RWPE1 (cell line): ENCODE results near the gene WDR72.

Experiments
- CTCF ChIA-PET: fragments of 350-600 bp; sonication (Branson Sonifier 250); formaldehyde crosslinking; extraction: SDS; loops from one replicate; lab custom pipeline; 2021; lab: Yijun Ruan, JAX
- POLR2A ChIA-PET: fragments of 400-600 bp; formaldehyde crosslinking; extraction: SDS; loops from one replicate; lab custom pipeline; 2020; ENCODE audit warnings: antibody characterized with exemption; ENCODE audit not compliant: low non-redundant PET; lab: Yijun Ruan, JAX
- DNase-seq: peaks from one replicate; pipeline ENCODE4 v3.0.0; 2012; ENCODE audit warnings: low spot score
- H3K27ac ChIP-seq: fragments of 450-650 bp; 2 replicates; pipeline ENCODE4 v1.5.1; 2017
- TF ChIP-seq, protein P1 (sequence below): fragments of 450-650 bp; conservative IDR thresholded peaks from 2 replicates; pipeline ENCODE4 v1.5.1; 2017; ENCODE audit warnings: low read depth, mild to moderate bottlenecking

WDR72 gene

DNA sequence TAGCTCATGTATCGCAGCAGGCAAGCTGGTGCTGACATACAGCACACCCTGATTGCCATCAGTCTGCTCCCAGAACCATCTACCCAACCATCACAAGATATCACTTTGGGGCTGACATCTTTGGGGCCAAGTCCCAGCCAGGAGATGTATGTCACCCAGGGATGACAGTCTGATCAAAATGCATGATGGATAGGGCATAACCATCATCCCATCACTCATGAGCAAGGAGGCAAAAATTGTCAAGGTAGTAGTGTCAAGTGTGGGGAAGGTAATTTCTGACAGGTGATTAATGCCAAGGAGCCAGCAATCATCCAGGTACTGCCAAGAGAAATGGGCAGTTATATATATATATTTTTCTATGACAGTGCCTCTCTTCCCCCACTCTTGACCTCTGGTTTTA lies 277.4 kb downstream of the WDR72 start:
- ChIA-PET POLR2A (no interaction called here), CTCF (no interaction called here)
- no peak overlapping the region for H3K27ac ChIP-seq
- TF ChIP-seq, protein P1, sequence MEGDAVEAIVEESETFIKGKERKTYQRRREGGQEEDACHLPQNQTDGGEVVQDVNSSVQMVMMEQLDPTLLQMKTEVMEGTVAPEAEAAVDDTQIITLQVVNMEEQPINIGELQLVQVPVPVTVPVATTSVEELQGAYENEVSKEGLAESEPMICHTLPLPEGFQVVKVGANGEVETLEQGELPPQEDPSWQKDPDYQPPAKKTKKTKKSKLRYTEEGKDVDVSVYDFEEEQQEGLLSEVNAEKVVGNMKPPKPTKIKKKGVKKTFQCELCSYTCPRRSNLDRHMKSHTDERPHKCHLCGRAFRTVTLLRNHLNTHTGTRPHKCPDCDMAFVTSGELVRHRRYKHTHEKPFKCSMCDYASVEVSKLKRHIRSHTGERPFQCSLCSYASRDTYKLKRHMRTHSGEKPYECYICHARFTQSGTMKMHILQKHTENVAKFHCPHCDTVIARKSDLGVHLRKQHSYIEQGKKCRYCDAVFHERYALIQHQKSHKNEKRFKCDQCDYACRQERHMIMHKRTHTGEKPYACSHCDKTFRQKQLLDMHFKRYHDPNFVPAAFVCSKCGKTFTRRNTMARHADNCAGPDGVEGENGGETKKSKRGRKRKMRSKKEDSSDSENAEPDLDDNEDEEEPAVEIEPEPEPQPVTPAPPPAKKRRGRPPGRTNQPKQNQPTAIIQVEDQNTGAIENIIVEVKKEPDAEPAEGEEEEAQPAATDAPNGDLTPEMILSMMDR: no peak
- no peak for DNase-seq

DNA sequence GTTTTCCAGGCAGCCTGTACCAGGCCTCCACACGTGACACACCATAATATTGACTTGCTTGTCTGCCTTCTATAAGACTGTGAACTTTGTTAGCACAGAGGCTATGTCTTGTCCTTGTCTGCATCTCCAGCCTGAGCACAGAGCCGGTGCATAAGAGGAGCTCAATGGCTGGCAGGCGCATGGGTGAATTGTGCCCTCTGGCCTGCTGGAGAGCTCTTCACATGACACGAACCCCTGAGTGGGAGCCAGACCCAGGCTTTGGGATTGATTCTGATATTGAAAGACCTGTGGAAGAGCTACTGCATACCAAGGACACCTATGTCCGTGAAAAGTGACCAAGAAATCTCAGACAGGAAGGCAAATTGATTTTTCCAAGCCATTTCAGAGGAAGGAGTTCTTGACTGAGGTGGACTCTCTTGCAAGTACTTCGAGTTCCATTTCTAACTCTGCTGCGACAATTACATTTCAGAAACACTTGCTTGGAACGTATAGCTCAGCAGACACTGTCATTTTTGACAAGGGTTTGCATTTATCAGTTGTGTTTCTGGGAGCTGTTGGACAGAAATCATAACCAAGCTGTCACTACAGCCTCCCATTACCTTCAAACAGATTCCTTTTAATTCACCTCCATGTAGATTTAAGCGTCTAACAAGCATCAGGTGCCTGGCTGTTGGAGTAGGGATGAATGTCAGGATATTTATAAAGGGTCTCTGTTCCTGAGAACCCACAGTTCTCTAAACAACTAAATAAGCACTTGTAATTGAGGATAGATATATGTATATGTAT lies 281.3 kb downstream of the WDR72 start:
- TF ChIP-seq, protein P1: no peak
- ChIA-PET CTCF (interaction anchor here (0.6 kb wide), 1 partner anchor 224 kb away, joined by 3 read pairs; no protein-coding TSS in a partner anchor), POLR2A (no interaction called here)
- H3K27ac ChIP-seq: no peak overlapping the region
- no peak for DNase-seq

DNA sequence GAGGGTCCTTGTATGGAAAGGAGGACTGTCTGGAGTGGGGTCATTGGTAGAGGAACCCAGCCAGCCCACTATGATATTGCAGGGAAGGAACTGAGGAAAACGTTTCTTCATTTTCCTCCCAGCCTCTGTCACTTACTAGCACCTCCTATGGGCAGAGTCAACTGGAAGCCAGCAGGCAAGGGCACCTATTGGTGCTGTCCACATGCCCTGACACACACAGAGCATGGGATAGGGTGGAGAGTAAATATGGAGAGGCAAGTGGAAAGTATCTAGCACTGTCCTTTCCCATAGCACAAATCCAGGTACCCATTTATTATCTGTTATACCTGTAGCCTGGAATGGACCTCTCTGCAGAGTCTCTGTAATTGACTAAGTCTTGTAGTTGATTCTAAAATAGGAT lies 285.6 kb downstream of the WDR72 start:
- H3K27ac ChIP-seq: no peak overlapping the region
- TF ChIP-seq, protein P1: no peak
- DNase-seq: no peak
- ChIA-PET POLR2A (no interaction called here), CTCF (no interaction called here)

DNA sequence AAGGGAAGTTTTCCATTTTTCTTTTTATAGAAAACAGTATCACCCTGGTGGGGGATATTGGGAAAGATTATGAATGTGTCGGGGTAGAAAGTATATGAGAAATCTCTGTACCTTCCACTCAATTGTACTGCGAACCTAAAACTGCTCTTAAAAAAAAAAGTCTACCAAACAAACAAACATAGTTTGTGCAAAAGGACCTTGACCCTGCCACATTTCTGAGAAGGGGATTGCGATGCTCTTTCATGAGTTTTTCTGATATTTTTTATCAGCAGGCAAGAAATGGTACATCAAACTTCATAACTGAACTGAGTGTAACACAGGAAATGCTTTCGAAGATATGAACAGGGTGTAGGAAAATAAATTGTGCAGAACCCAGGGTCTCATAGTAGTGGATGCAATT lies 286.0 kb downstream of the WDR72 start:
- TF ChIP-seq, protein P1: no peak
- CTCF ChIA-PET: interaction anchor here (0.6 kb wide), 1 partner anchor 475 kb away, joined by 4 read pairs; no protein-coding TSS in a partner anchor
- POLR2A ChIA-PET: no interaction called here
- no peak for DNase-seq
- H3K27ac ChIP-seq: no peak overlapping the region

DNA sequence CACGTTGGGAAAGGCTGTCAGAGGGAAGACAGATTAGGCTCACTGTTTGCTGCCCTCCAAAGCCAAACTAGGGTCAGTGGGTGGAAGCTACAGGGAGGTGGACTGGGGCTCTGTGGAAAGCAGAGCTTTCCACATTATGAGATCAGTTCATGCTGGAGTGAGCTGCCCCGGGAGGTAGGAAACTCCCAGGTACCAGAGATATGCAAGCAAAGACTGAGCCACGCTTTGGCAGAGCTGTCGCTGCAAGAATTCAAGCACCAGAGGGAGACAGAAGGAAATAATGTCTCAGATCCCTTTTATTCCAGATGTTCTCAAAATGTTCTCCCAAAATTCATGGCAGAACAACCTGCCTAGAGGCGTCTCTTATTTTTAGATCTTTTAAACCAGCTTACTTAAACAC lies 286.6 kb downstream of the WDR72 start:
- CTCF ChIA-PET: interaction anchor here (0.6 kb wide), 1 partner anchor 474 kb away, joined by 4 read pairs; no protein-coding TSS in a partner anchor
- no peak for DNase-seq

DNA sequence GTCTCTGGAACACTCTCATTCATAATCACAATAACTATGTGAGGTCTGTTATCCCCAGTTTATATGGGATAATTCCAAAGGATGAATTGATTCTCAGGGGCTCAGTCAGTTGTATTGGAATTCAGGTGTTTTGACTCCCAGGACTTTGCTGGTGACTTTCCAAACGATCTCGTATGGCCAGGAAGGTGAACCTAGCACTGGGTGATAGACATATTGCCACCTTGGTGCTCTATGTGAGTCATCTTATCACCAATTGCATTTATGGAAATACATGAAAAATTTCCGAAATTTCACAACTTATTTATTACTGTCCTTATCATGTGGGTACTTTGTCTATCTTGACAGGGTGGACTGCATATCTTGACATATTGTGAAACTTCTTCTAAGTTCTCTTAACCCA lies 287.3 kb downstream of the WDR72 start:
- POLR2A ChIA-PET: no interaction called here
- H3K27ac ChIP-seq: no peak overlapping the region
- DNase-seq: no peak
- CTCF ChIA-PET: no interaction called here
- TF ChIP-seq, protein P1: no peak

More for the DNA sequence above, 286.6 kb downstream of the WDR72 start:
- TF ChIP-seq, protein P1: no peak
- POLR2A ChIA-PET: no interaction called here
- no peak overlapping the region for H3K27ac ChIP-seq
